GM12891 (cell line): Measurements from ENCODE around the gene TTLL8.

Experiments used
- POLR2A ChIP-seq: IDR thresholded peaks from 2 replicates; pipeline ENCODE4 v1.6.1; 2011; ENCODE audit warnings: low read depth, low read length, control low read depth
- POLR2AphosphoS5 ChIP-seq: IDR thresholded peaks from 2 replicates; pipeline ENCODE4 v1.6.1; 2011; ENCODE audit warnings: low read depth, low read length, control low read depth

GRCh38 chr22:49997251-49997599 lies 60.9 kb downstream of the TTLL8 start:
- no peak for TF ChIP-seq POLR2A
- no peak for TF ChIP-seq POLR2AphosphoS5
